Adrenal gland (tissue), 5 donors: Measurements from ENCODE around the gene PTPRQ.

Source experiments
- POLR2A ChIP-seq, 2 donors: fragments of 450-650 bp; IDR thresholded peaks; one replicate each; pipeline ENCODE4 v1.6.1; 2017; ENCODE audit warnings: antibody characterized with exemption in 2 of 2, mild to moderate bottlenecking in 2 of 2, moderate library complexity in 1 of 2
- TF ChIP-seq, protein P1 (sequence below), 6 experiments: fragments of 450-650 bp in 4 of 6; fragments of 200-600 bp in 2 of 6; sonication (generic) in 1 of 6; IDR thresholded peaks; 1 replicate in 5 of 6; 2 replicates in 1 of 6; pipeline versions ENCODE4 v1.5.1 to v1.8.0; 2016 to 2021; ENCODE audit warnings: antibody characterized with exemption in 6 of 6, mild to moderate bottlenecking in 2 of 6, moderate library complexity in 1 of 6
- donor health status: DM: no; HTN: no; CAD: no.

DNA sequence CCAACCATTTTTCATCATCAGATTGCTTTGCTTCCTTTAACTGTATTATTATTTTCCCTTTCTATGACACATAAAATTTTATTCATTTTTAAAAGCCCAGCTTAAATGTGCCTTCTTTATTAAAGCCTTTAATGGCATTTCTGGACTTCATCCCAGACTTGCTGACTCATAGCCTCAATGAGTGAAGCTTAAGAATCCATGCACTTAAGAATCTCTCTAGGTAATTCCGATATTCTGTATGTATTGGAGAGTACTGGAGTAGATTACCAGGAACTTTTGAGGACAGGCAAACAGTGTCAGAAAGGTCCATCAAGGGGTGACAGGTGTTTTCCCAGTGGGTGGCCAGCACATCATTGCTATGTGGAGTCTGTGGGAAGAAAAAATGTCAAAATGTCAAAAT, 107.9 kb downstream of the PTPRQ start:
- TF ChIP-seq, protein P1, sequence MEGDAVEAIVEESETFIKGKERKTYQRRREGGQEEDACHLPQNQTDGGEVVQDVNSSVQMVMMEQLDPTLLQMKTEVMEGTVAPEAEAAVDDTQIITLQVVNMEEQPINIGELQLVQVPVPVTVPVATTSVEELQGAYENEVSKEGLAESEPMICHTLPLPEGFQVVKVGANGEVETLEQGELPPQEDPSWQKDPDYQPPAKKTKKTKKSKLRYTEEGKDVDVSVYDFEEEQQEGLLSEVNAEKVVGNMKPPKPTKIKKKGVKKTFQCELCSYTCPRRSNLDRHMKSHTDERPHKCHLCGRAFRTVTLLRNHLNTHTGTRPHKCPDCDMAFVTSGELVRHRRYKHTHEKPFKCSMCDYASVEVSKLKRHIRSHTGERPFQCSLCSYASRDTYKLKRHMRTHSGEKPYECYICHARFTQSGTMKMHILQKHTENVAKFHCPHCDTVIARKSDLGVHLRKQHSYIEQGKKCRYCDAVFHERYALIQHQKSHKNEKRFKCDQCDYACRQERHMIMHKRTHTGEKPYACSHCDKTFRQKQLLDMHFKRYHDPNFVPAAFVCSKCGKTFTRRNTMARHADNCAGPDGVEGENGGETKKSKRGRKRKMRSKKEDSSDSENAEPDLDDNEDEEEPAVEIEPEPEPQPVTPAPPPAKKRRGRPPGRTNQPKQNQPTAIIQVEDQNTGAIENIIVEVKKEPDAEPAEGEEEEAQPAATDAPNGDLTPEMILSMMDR (IDR thresholded peaks at IDR 0.05): no peak
- no peak for TF ChIP-seq POLR2A (IDR thresholded peaks at IDR 0.05)
